Esophagus muscularis mucosa (tissue), 4 donors: Measurements from ENCODE around the gene APOLD1.

Source experiments
- EP300 ChIP-seq: sonication (generic); formaldehyde crosslinking; IDR thresholded peaks from one replicate; pipeline ENCODE4 v1.6.1; 2017; ENCODE audit warnings: antibody characterized with exemption
- POLR2A ChIP-seq: fragments of 450-650 bp; IDR thresholded peaks from one replicate; pipeline ENCODE4 v1.6.1; 2017; ENCODE audit warnings: antibody characterized with exemption, moderate library complexity, mild to moderate bottlenecking, low read depth
- POLR2AphosphoS5 ChIP-seq, 2 donors: sonication (generic); formaldehyde crosslinking; IDR thresholded peaks; one replicate each; pipeline ENCODE4 v1.6.1; 2017; ENCODE audit warnings: antibody characterized with exemption in 2 of 2
- TF ChIP-seq, protein P1 (sequence below), 3 experiments: fragments of 200-600 bp in 2 of 3; fragments of 450-650 bp in 1 of 3; sonication (generic) in 2 of 3; IDR thresholded peaks; one replicate each; pipeline ENCODE4 v1.5.1; 2017 to 2019; ENCODE audit warnings: antibody characterized with exemption in 3 of 3, mild to moderate bottlenecking in 2 of 3, moderate library complexity in 1 of 3

DNA sequence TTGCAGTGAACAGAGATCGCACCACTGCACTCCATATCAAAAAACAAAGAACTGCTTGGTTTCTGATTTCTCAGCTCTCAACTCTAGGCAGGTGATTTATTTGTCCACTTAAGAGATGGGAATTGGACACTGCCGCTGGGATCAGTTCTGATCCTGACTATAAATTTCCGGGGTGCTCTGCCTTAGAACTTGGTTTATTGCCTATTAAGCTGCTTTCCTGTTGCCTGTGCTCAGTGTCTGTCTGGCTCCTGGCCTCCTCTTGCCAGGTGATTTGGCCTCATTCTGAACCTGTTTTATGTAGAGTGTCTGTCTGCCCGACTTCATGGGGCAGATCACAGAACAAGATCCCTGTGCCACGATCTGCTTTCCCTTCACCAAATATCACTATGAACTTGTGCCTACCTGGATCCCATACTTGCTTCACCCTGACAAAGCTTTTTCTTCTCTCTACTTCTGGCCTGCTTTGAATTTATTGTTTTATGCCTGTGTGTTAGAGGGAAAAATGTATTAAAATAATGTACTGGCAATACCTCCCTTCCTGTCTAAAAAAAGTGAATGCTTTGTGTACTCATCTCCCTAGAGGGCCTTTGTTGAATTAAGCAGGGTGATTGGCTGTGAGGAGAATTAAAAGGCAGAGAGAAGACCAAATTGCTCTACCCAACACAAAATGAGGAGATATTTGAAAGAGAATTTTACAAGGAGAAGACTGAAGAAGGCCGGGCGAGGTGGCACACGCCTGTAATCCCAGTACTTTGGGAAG, 40.7 kb upstream of the APOLD1 start:
- TF ChIP-seq, protein P1, sequence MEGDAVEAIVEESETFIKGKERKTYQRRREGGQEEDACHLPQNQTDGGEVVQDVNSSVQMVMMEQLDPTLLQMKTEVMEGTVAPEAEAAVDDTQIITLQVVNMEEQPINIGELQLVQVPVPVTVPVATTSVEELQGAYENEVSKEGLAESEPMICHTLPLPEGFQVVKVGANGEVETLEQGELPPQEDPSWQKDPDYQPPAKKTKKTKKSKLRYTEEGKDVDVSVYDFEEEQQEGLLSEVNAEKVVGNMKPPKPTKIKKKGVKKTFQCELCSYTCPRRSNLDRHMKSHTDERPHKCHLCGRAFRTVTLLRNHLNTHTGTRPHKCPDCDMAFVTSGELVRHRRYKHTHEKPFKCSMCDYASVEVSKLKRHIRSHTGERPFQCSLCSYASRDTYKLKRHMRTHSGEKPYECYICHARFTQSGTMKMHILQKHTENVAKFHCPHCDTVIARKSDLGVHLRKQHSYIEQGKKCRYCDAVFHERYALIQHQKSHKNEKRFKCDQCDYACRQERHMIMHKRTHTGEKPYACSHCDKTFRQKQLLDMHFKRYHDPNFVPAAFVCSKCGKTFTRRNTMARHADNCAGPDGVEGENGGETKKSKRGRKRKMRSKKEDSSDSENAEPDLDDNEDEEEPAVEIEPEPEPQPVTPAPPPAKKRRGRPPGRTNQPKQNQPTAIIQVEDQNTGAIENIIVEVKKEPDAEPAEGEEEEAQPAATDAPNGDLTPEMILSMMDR (IDR thresholded peaks at IDR 0.05) = no peak
- TF ChIP-seq POLR2A (no peak), EP300 (no peak), POLR2AphosphoS5 (IDR thresholded peaks at IDR 0.05) (no peak)
